Osteoblast (primary cell): ENCODE data around the gene VWA5B2. TPM values are rescaled to one million over a fixed set of nuclear protein-coding genes. Genes with fewer than 3 reads are reported as not detected.
A peak's percentile ranks its signal among the peaks of the same experiment; 100 is the strongest.

Experiments
- DNase-seq: peaks from one replicate; pipeline ENCODE4 v3.0.0; 2011; ENCODE audit warnings: low spot score, mixed read lengths; ENCODE audit not compliant: insufficient read length; ENCODE audit errors: missing footprints
- H2AFZ ChIP-seq: 2 replicates; pipeline ENCODE4 v1.6.0; 2011; ENCODE audit warnings: mild to moderate bottlenecking, low read length
- H3K27ac ChIP-seq: 2 replicates; pipeline ENCODE4 v1.5.1; 2011; ENCODE audit warnings: mild to moderate bottlenecking, low read depth, low read length, moderate library complexity
- H3K27me3 ChIP-seq: 2 replicates; pipeline ENCODE4 v1.6.0; 2012; ENCODE audit warnings: mild to moderate bottlenecking, control low read depth, inconsistent platforms, low read length, moderate library complexity; ENCODE audit not compliant: insufficient read depth
- H3K36me3 ChIP-seq: 2 replicates; pipeline ENCODE4 v1.5.1; 2011; ENCODE audit warnings: mild to moderate bottlenecking, low read length, control low read depth, moderate library complexity; ENCODE audit not compliant: insufficient read depth
- H3K4me1 ChIP-seq: 2 replicates; pipeline ENCODE4 v1.5.1; 2011; ENCODE audit warnings: mild to moderate bottlenecking, low read length, control low read depth, moderate library complexity; ENCODE audit not compliant: insufficient read depth
- H3K4me2 ChIP-seq: 2 replicates; pipeline ENCODE4 v1.6.0; 2011; ENCODE audit warnings: mild to moderate bottlenecking, low read length; ENCODE audit not compliant: insufficient read depth
- H3K4me3 ChIP-seq: fragments of 200-600 bp; sonication (generic); 3 replicates; pipeline ENCODE4 v1.5.1; 2012; ENCODE audit warnings: mild to moderate bottlenecking, low read length, inconsistent platforms; ENCODE audit not compliant: insufficient read depth
- H3K79me2 ChIP-seq: 2 replicates; pipeline ENCODE4 v1.6.0; 2012; ENCODE audit warnings: mild to moderate bottlenecking, low read length, control low read depth, inconsistent platforms; ENCODE audit not compliant: insufficient read depth
- H3K9me3 ChIP-seq: 2 replicates; pipeline ENCODE4 v1.5.1; 2011; ENCODE audit warnings: low read depth, low read length, control low read depth
- H4K20me1 ChIP-seq: 2 replicates; pipeline ENCODE4 v1.6.0; 2012; ENCODE audit warnings: mild to moderate bottlenecking, low read length, control low read depth; ENCODE audit not compliant: insufficient read depth
- CTCF ChIP-seq: IDR thresholded peaks from 2 replicates; pipeline ENCODE4 v1.5.1; 2011; ENCODE audit warnings: mild to moderate bottlenecking, low read depth, low read length, moderate library complexity; ENCODE audit errors: extremely low read depth
- total RNA-seq: library from RNA; depleted of rRNA; stranded (reverse); fragments of >200 nt; gene quantifications from 2 replicates; pipeline ENCODE4 v1.2.3, GENCODE V29; 2012

The VWA5B2 gene
- total RNA-seq, 1 donor = not detected

- no peaks in the 10 kb centered on the region for H3K79me2 ChIP-seq
- peaks cover 29% of the 10 kb centered on the region for H3K36me3 ChIP-seq
- TF ChIP-seq CTCF = no peak
- H3K4me3 ChIP-seq = no peak overlapping the region
- no peaks in the 10 kb centered on the region for H3K27me3 ChIP-seq
- H4K20me1 ChIP-seq = peaks cover 30% of the 10 kb centered on the region
- no peak overlapping the region for H3K27ac ChIP-seq
- no peak overlapping the region for H2AFZ ChIP-seq
- DNase-seq = peak; percentile 92
- H3K9me3 ChIP-seq = no peaks in the 10 kb centered on the region
- no peak overlapping the region for H3K4me2 ChIP-seq
- H3K4me1 ChIP-seq = no peaks in the 10 kb centered on the region
Measured at GRCh38 chr3:184240384-184241140, 11.2 kb downstream of the VWA5B2 start.

GRCh38 chr3:184241141-184241446 is 11.7 kb downstream of the VWA5B2 start:
- DNase-seq = peak; percentile 31
- peaks cover 34% of the 10 kb centered on the region for H4K20me1 ChIP-seq
- H3K4me1 ChIP-seq = no peaks in the 10 kb centered on the region
- no peaks in the 10 kb centered on the region for H3K27me3 ChIP-seq
- peaks cover 29% of the 10 kb centered on the region for H3K36me3 ChIP-seq
- TF ChIP-seq CTCF = no peak
- no peak overlapping the region for H3K4me3 ChIP-seq
- H3K4me2 ChIP-seq = no peak overlapping the region
- no peaks in the 10 kb centered on the region for H3K9me3 ChIP-seq
- H3K79me2 ChIP-seq = peaks cover 1% of the 10 kb centered on the region
- no peak overlapping the region for H3K27ac ChIP-seq
- no peak overlapping the region for H2AFZ ChIP-seq

GRCh38 chr3:184241447-184242296 is 12.3 kb downstream of the VWA5B2 start:
- Histone ChIP-seq H3K4me2 (no peak overlapping the region), H4K20me1 (peaks cover 34% of the 10 kb centered on the region), H3K4me3 (no peak overlapping the region), H3K27me3 (no peaks in the 10 kb centered on the region), H3K79me2 (peaks cover 2% of the 10 kb centered on the region), H3K36me3 (peaks cover 29% of the 10 kb centered on the region), H3K4me1 (no peaks in the 10 kb centered on the region), H3K27ac (no peak overlapping the region), H2AFZ (no peak overlapping the region), H3K9me3 (no peaks in the 10 kb centered on the region)
- TF ChIP-seq CTCF = peak; percentile 47
- DNase-seq = peak; percentile 90

- H3K9me3 ChIP-seq = no peaks in the 10 kb centered on the region
- no peaks in the 10 kb centered on the region for H3K27me3 ChIP-seq
- peaks cover 5% of the 10 kb centered on the region for H3K79me2 ChIP-seq
- no peaks in the 10 kb centered on the region for H3K4me1 ChIP-seq
- no peak overlapping the region for H3K4me3 ChIP-seq
- no peak for TF ChIP-seq CTCF
- peaks cover 34% of the 10 kb centered on the region for H4K20me1 ChIP-seq
- peaks cover 29% of the 10 kb centered on the region for H3K36me3 ChIP-seq
- H2AFZ ChIP-seq = no peak overlapping the region
- DNase-seq = peak; percentile 48
- H3K27ac ChIP-seq = no peak overlapping the region
- no peak overlapping the region for H3K4me2 ChIP-seq
Measured at GRCh38 chr3:184242297-184242685, 12.9 kb downstream of the VWA5B2 start.
